Large intestine (tissue), 3 donors: Measurements from ENCODE around the gene SPARCL1. TPM values are rescaled to one million over a fixed set of nuclear protein-coding genes. Genes with fewer than 3 reads are reported as not detected.

Source experiments
- DNase-seq, 2 donors: peaks; one replicate each; pipeline versions ENCODE4 v3.0.0 to v3.0.0-alpha.2; 2013
- H3K27ac ChIP-seq: one replicate; pipeline ENCODE4 v1.5.1; 2013; ENCODE audit warnings: low read length
- H3K27me3 ChIP-seq: 2 replicates; pipeline ENCODE4 v1.6.1; 2013; ENCODE audit warnings: low read length; ENCODE audit not compliant: control insufficient read depth, insufficient read depth
- H3K36me3 ChIP-seq: 2 replicates; pipeline ENCODE4 v1.6.1; 2013; ENCODE audit warnings: low read length; ENCODE audit not compliant: control insufficient read depth, insufficient read depth
- H3K4me1 ChIP-seq: one replicate; pipeline ENCODE4 v1.6.1; 2013; ENCODE audit warnings: low read length; ENCODE audit not compliant: control insufficient read depth, insufficient read depth
- H3K4me3 ChIP-seq: one replicate; pipeline ENCODE4 v1.5.1; 2013; ENCODE audit warnings: low read length
- H3K9me3 ChIP-seq: one replicate; pipeline ENCODE4 v1.6.1; 2013; ENCODE audit warnings: mild to moderate bottlenecking, low read depth, low read length, moderate library complexity; ENCODE audit not compliant: control insufficient read depth
- WGBS: methylation state at CpG from one replicate; pipeline ENCODE4 v1.1.5; 2013; ENCODE audit warnings: low lambda C conversion rate; ENCODE audit not compliant: insufficient coverage; 5-methylcytosine and 5-hydroxymethylcytosine counted together
- polyA plus RNA-seq: library from polyadenylated mRNA; unstranded; fragments of 120-200 nt; gene quantifications from one replicate; pipeline ENCODE4 v1.2.1, GENCODE V29; 2013

The SPARCL1 gene
- polyA plus RNA-seq, 1 donor, result 154 TPM

- Histone ChIP-seq H3K4me3 (no peak overlapping the region), H3K27ac (no peak overlapping the region), H3K27me3 (peaks cover under 1% of the 10 kb centered on the region), H3K9me3 (no peaks in the 10 kb centered on the region), H3K4me1 (no peaks in the 10 kb centered on the region), H3K36me3 (no peaks in the 10 kb centered on the region)
- WGBS, result no CpG with 5 or more reads among the region's 2 CpGs
- DNase-seq, result no peak
Observed at GRCh38 chr4:87560802-87561201, 31.6 kb upstream of the SPARCL1 start.

GRCh38 chr4:87559090-87559837 lies 30.1 kb upstream of the SPARCL1 start:
- H3K27ac ChIP-seq, result no peak overlapping the region
- no peak overlapping the region for H3K4me3 ChIP-seq
- no peaks in the 10 kb centered on the region for H3K27me3 ChIP-seq
- no peaks in the 10 kb centered on the region for H3K4me1 ChIP-seq
- H3K9me3 ChIP-seq, result no peaks in the 10 kb centered on the region
- no peak for DNase-seq
- H3K36me3 ChIP-seq, result no peaks in the 10 kb centered on the region
- WGBS, result no CpG with 5 or more reads among the region's 8 CpGs

DNA sequence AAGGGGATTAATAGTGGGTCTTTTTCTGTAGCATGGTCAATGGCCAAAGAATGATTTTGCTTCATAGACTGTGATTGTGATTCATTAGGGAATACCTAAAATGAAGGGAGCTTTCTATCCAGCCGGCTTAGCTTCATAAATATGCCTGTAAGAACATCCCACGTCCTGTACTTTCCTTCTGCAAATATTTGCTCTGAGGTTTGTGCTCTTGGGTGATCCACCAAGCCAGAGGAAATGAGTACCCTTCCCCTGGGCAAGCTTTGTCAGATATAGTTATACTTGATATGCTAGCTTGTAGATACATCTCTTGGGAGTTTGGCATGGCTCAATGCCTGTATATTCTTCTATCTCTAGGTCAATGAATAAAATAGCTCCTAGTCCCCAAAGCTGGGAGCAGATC lies 28.2 kb upstream of the SPARCL1 start:
- no peaks in the 10 kb centered on the region for H3K4me1 ChIP-seq
- H3K4me3 ChIP-seq, result no peak overlapping the region
- DNase-seq, result no peak
- H3K36me3 ChIP-seq, result no peaks in the 10 kb centered on the region
- no peak overlapping the region for H3K27ac ChIP-seq
- no peaks in the 10 kb centered on the region for H3K27me3 ChIP-seq
- no CpG with 5 or more reads among the region's 2 CpGs for WGBS
- no peaks in the 10 kb centered on the region for H3K9me3 ChIP-seq

- no peaks in the 10 kb centered on the region for H3K36me3 ChIP-seq
- no peak for DNase-seq
- no peak overlapping the region for H3K4me3 ChIP-seq
- H3K9me3 ChIP-seq, result no peaks in the 10 kb centered on the region
- no CpG with 5 or more reads among the region's 5 CpGs for WGBS
- H3K4me1 ChIP-seq, result no peaks in the 10 kb centered on the region
- no peak overlapping the region for H3K27ac ChIP-seq
- no peaks in the 10 kb centered on the region for H3K27me3 ChIP-seq
Observed at GRCh38 chr4:87555773-87556619, 26.8 kb upstream of the SPARCL1 start.

DNA sequence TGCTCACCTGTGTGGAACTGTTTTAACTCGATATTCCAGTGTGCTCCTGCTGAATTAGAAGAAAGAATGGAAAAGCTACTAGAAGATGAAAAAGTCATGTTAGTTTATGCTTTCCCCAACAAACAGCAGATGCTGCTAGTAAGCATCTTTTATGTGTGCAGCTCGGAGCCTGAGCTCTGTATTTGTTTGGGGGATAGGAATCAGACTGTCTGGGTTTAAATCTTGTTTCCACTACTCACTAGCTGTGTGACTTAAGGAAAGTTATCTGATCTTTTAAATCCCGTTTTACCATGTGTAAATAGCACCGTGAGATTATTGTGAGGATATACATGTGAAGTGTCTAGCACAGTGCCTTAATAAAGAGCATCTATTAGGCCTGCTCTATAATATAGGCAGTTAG lies 24.0 kb upstream of the SPARCL1 start:
- WGBS, result 67% methylated on average over 1 of the region's 4 CpGs
- Histone ChIP-seq H3K9me3 (no peaks in the 10 kb centered on the region), H3K4me3 (no peak overlapping the region), H3K4me1 (no peaks in the 10 kb centered on the region), H3K27me3 (no peaks in the 10 kb centered on the region), H3K27ac (no peak overlapping the region), H3K36me3 (no peaks in the 10 kb centered on the region)
- no peak for DNase-seq

GRCh38 chr4:87551361-87551760 lies 22.2 kb upstream of the SPARCL1 start:
- no peak for DNase-seq
- no peak overlapping the region for H3K27ac ChIP-seq
- H3K27me3 ChIP-seq, result no peaks in the 10 kb centered on the region
- H3K9me3 ChIP-seq, result no peaks in the 10 kb centered on the region
- H3K4me3 ChIP-seq, result no peak overlapping the region
- no peaks in the 10 kb centered on the region for H3K4me1 ChIP-seq
- H3K36me3 ChIP-seq, result no peaks in the 10 kb centered on the region
- WGBS, result 100% methylated on average over 1 of the region's 3 CpGs

GRCh38 chr4:87547016-87547708 lies 18.0 kb upstream of the SPARCL1 start:
- Histone ChIP-seq H3K27ac (no peak overlapping the region), H3K27me3 (no peaks in the 10 kb centered on the region), H3K4me1 (no peaks in the 10 kb centered on the region), H3K4me3 (no peak overlapping the region), H3K36me3 (no peaks in the 10 kb centered on the region), H3K9me3 (no peaks in the 10 kb centered on the region)
- DNase-seq, result no peak
- no CpG with 5 or more reads among the region's 5 CpGs for WGBS

GRCh38 chr4:87545052-87545451 lies 15.9 kb upstream of the SPARCL1 start:
- Histone ChIP-seq H3K27ac (no peak overlapping the region), H3K4me1 (no peaks in the 10 kb centered on the region), H3K27me3 (no peaks in the 10 kb centered on the region), H3K4me3 (no peak overlapping the region), H3K36me3 (no peaks in the 10 kb centered on the region), H3K9me3 (no peaks in the 10 kb centered on the region)
- DNase-seq, result no peak
- WGBS, result no CpG with 5 or more reads among the region's 3 CpGs

- H3K4me1 ChIP-seq, result no peaks in the 10 kb centered on the region
- no peaks in the 10 kb centered on the region for H3K27me3 ChIP-seq
- H3K27ac ChIP-seq, result no peak overlapping the region
- DNase-seq, result no peak
- H3K9me3 ChIP-seq, result no peaks in the 10 kb centered on the region
- 20% methylated on average over 1 of the region's 3 CpGs for WGBS
- H3K36me3 ChIP-seq, result no peaks in the 10 kb centered on the region
- no peak overlapping the region for H3K4me3 ChIP-seq
Observed at GRCh38 chr4:87543835-87544461, 14.8 kb upstream of the SPARCL1 start.

GRCh38 chr4:87542734-87543312 lies 13.6 kb upstream of the SPARCL1 start:
- no peaks in the 10 kb centered on the region for H3K36me3 ChIP-seq
- DNase-seq, result no peak
- no peak overlapping the region for H3K27ac ChIP-seq
- no peak overlapping the region for H3K4me3 ChIP-seq
- H3K27me3 ChIP-seq, result no peaks in the 10 kb centered on the region
- H3K9me3 ChIP-seq, result no peaks in the 10 kb centered on the region
- no peaks in the 10 kb centered on the region for H3K4me1 ChIP-seq
